GM21526 (cell line): ENCODE data around the gene PIAS1.
"Not testable (repeated sequence)": the region's sequence is repeated elsewhere in the genome, so short reads cannot be mapped to it uniquely, and the experiment has no call there.

ENCODE experiments used
- ATAC-seq: cut with Tn5 transposase; IDR thresholded peaks from one replicate; pipeline ENCODE4 v1.9.1; 2021; ENCODE audit warnings: moderate library complexity; ENCODE audit not compliant: unreplicated experiment, low FRiP score

PIAS1 gene

GRCh38 chr15:68211656-68212320 lies 157.7 kb downstream of the PIAS1 start:
- ATAC-seq, result no peak

- ATAC-seq, result not testable (repeated sequence)
Measured at GRCh38 chr15:68213491-68213845, 159.4 kb downstream of the PIAS1 start.

GRCh38 chr15:68213991-68214837 lies 160.1 kb downstream of the PIAS1 start:
- no peak for ATAC-seq

- no peak for ATAC-seq
Measured at GRCh38 chr15:68214838-68215254, 160.7 kb downstream of the PIAS1 start.

GRCh38 chr15:68217341-68217740 lies 163.2 kb downstream of the PIAS1 start:
- ATAC-seq, result no peak

DNA sequence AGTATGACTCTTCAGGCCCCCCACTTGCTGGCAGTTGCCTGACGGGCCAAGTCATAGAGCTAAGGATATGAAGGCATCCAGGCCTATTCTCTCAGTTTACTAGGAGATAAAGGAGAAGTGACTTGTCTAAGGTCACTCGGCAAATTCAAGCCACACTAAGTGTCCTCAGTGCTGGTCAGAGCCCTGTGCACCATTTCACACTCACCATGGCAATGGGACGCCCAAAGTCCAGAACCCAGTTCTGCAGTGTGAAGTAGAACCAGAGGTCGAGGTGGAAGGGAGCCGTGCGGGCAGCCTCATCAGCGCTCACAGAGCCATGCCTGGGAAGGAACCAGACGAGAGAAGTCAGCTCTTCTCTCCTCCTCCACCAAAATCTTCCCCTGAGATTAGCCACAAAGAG lies 164.2 kb downstream of the PIAS1 start:
- no peak for ATAC-seq

- no peak for ATAC-seq
Measured at GRCh38 chr15:68218847-68219798, 165.0 kb downstream of the PIAS1 start.

DNA sequence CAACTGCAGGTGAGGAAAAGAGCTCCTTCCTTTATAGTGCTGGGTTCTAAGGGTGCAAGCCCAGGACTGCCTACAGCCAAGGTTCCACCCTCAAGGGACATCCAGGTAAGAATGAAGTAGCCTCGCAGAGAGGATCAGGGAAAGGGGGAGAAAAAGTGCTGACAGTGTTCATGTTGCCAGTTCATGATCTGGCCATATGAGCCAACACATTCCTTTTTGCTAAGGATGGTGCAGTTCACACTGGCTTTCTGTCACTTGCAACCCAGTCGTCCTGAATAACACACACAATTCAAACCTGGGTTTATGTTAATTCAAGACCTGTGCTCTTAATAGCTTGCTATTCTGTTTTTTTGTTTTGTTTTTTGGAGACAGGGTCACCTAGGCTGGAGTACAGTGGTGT lies 166.4 kb downstream of the PIAS1 start:
- no peak for ATAC-seq

GRCh38 chr15:68220967-68221366 lies 166.9 kb downstream of the PIAS1 start:
- ATAC-seq, result no peak

- not testable (repeated sequence) for ATAC-seq
Measured at GRCh38 chr15:68221530-68222431, 167.7 kb downstream of the PIAS1 start.

GRCh38 chr15:68222432-68222743 lies 168.3 kb downstream of the PIAS1 start:
- ATAC-seq, result not testable (repeated sequence)

- ATAC-seq, result no peak
Measured at GRCh38 chr15:68223171-68223570, 169.1 kb downstream of the PIAS1 start.

GRCh38 chr15:68224108-68224507 lies 170.0 kb downstream of the PIAS1 start:
- ATAC-seq, result no peak

GRCh38 chr15:68224546-68225250 lies 170.6 kb downstream of the PIAS1 start:
- no peak for ATAC-seq

GRCh38 chr15:68225442-68225841 lies 171.3 kb downstream of the PIAS1 start:
- ATAC-seq, result not testable (repeated sequence)

GRCh38 chr15:68227643-68228142 lies 173.6 kb downstream of the PIAS1 start:
- ATAC-seq, result no peak

GRCh38 chr15:68228143-68228970 lies 174.2 kb downstream of the PIAS1 start:
- no peak for ATAC-seq

GRCh38 chr15:68228971-68229385 lies 174.9 kb downstream of the PIAS1 start:
- no peak for ATAC-seq
